Measurements from ENCODE around the gene GNG13.

DNA sequence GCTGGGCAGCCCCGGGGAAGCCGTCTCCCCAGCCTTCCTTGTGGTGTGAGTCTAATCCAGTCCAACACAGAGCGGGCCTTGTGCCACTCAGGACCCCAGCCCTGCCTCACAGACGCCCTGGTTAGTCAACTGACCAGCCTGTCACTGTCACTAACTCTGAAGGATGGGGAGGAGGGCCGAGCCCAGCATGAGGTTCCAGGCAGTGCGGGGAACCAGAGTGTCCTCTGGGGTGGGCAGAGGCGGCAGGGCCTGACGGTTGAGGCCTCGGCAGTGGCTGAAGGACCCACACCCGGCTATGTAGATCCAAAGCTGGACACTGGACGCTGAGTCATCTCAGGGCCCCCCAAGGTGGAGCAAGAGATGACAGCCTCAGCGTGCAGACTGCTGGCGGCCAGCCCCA lies 21.0 kb downstream of the GNG13 start:
- TF ChIP-seq REST (IDR thresholded peaks at IDR 0.05; ENCODE audit: insufficient read depth in 1 of 2, low read depth in 2 of 2, low read length in 1 of 2) (no peak), POLR2AphosphoS5 (IDR thresholded peaks at IDR 0.05; ENCODE audit: low read depth, low read length) (no peak), SIN3A (IDR thresholded peaks at IDR 0.05; ENCODE audit: borderline replicate concordance, insufficient read depth, low read depth, low read length) (no peak), TCF7L2 (IDR thresholded peaks at IDR 0.05; ENCODE audit: low read depth, low read length) (no peak)
- TF ChIP-seq, protein P1, sequence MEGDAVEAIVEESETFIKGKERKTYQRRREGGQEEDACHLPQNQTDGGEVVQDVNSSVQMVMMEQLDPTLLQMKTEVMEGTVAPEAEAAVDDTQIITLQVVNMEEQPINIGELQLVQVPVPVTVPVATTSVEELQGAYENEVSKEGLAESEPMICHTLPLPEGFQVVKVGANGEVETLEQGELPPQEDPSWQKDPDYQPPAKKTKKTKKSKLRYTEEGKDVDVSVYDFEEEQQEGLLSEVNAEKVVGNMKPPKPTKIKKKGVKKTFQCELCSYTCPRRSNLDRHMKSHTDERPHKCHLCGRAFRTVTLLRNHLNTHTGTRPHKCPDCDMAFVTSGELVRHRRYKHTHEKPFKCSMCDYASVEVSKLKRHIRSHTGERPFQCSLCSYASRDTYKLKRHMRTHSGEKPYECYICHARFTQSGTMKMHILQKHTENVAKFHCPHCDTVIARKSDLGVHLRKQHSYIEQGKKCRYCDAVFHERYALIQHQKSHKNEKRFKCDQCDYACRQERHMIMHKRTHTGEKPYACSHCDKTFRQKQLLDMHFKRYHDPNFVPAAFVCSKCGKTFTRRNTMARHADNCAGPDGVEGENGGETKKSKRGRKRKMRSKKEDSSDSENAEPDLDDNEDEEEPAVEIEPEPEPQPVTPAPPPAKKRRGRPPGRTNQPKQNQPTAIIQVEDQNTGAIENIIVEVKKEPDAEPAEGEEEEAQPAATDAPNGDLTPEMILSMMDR (IDR thresholded peaks at IDR 0.05): no peak

Data from Panc1 (cell line).